H9 (cell line): Measurements from ENCODE around the gene IGF1R. TPM values are rescaled to one million over a fixed set of nuclear protein-coding genes. Genes with fewer than 3 reads are reported as not detected.

Source experiments
- DNase-seq: peaks from one replicate; pipeline ENCODE4 v3.0.0-alpha.2; 2017
- H2AFZ ChIP-seq: one replicate; pipeline ENCODE4 v1.6.1; 2013; ENCODE audit warnings: mild to moderate bottlenecking, low read length, control low read depth, moderate library complexity
- H2AK5ac ChIP-seq: 2 replicates; pipeline ENCODE4 v1.6.1; 2013; ENCODE audit warnings: low read length, control low read depth, mixed read lengths; ENCODE audit not compliant: insufficient read length
- H2BK120ac ChIP-seq: one replicate; pipeline ENCODE4 v1.6.1; 2013; ENCODE audit warnings: low read depth, mild to moderate bottlenecking, low read length, control low read depth, inconsistent platforms; ENCODE audit not compliant: poor library complexity, severe bottlenecking
- H2BK12ac ChIP-seq: 2 replicates; pipeline ENCODE4 v1.6.1; 2013; ENCODE audit warnings: low read length, control low read depth, mixed read lengths, low read depth; ENCODE audit not compliant: insufficient read length
- H2BK15ac ChIP-seq: 2 replicates; pipeline ENCODE4 v1.6.1; 2013; ENCODE audit warnings: low read depth, low read length, control low read depth
- H2BK20ac ChIP-seq: one replicate; pipeline ENCODE4 v1.6.1; 2013; ENCODE audit warnings: low read depth, mild to moderate bottlenecking, low read length, control low read depth, inconsistent platforms; ENCODE audit not compliant: poor library complexity, severe bottlenecking
- H2BK5ac ChIP-seq: 2 replicates; pipeline ENCODE4 v1.6.1; 2013; ENCODE audit warnings: low read length, control low read depth, mixed read lengths; ENCODE audit not compliant: insufficient read length
- H3K14ac ChIP-seq: 2 replicates; pipeline ENCODE4 v1.6.1; 2013; ENCODE audit warnings: low read length, control low read depth; ENCODE audit not compliant: insufficient read depth
- H3K18ac ChIP-seq: 2 replicates; pipeline ENCODE4 v1.6.1; 2013; ENCODE audit warnings: low read depth, mild to moderate bottlenecking, mixed read lengths, low read length, control low read depth; ENCODE audit not compliant: insufficient read length
- H3K23ac ChIP-seq: 2 replicates; pipeline ENCODE4 v1.6.1; 2013; ENCODE audit warnings: low read length, control low read depth, mixed read lengths, low read depth; ENCODE audit not compliant: insufficient read length
- H3K23me2 ChIP-seq: 2 replicates; pipeline ENCODE4 v1.6.1; 2013; ENCODE audit warnings: low read depth, mild to moderate bottlenecking, mixed read lengths, low read length, control low read depth; ENCODE audit not compliant: insufficient read length, poor library complexity, severe bottlenecking
- H3K27ac ChIP-seq: 2 replicates; pipeline ENCODE4 v1.5.1; 2013; ENCODE audit warnings: low read length, control low read depth, mixed read lengths, low read depth; ENCODE audit not compliant: insufficient read length
- H3K27me3 ChIP-seq: 2 replicates; pipeline ENCODE4 v1.6.1; 2013; ENCODE audit warnings: low read length, control low read depth, inconsistent platforms; ENCODE audit not compliant: insufficient read depth
- H3K4ac ChIP-seq: 2 replicates; pipeline ENCODE4 v1.6.1; 2013; ENCODE audit warnings: low read depth, mild to moderate bottlenecking, control low read depth, inconsistent platforms, low read length, moderate library complexity
- H3K4me1 ChIP-seq: 2 replicates; pipeline ENCODE4 v1.6.1; 2013; ENCODE audit warnings: low read length, control low read depth, inconsistent platforms; ENCODE audit not compliant: insufficient read depth
- H3K4me2 ChIP-seq: 2 replicates; pipeline ENCODE4 v1.6.1; 2013; ENCODE audit warnings: low read length, control low read depth, mixed read lengths; ENCODE audit not compliant: insufficient read length, insufficient read depth
- H3K56ac ChIP-seq: 2 replicates; pipeline ENCODE4 v1.6.1; 2013; ENCODE audit warnings: low read depth, mild to moderate bottlenecking, mixed read lengths, low read length, control low read depth; ENCODE audit not compliant: insufficient read length
- H3K79me1 ChIP-seq: 2 replicates; pipeline ENCODE4 v1.6.1; 2013; ENCODE audit warnings: low read depth, mild to moderate bottlenecking, moderate library complexity, low read length, control low read depth, inconsistent platforms; ENCODE audit not compliant: insufficient read depth, poor library complexity, severe bottlenecking
- H3K79me2 ChIP-seq: 2 replicates; pipeline ENCODE4 v1.6.1; 2013; ENCODE audit warnings: low read length, control low read depth, inconsistent platforms; ENCODE audit not compliant: insufficient read depth
- H3K9ac ChIP-seq: 2 replicates; pipeline ENCODE4 v1.6.1; 2013; ENCODE audit warnings: low read length, control low read depth, mixed read lengths; ENCODE audit not compliant: insufficient read length; ENCODE audit errors: extremely low read depth
- H3K9me3 ChIP-seq: one replicate; pipeline ENCODE4 v1.6.1; 2013; ENCODE audit warnings: low read depth, low read length, inconsistent platforms; ENCODE audit not compliant: control insufficient read depth
- H3T11ph ChIP-seq: one replicate; pipeline ENCODE4 v1.6.1; 2013; ENCODE audit warnings: mild to moderate bottlenecking, low read length, control low read depth, inconsistent platforms
- H4K20me1 ChIP-seq: one replicate; pipeline ENCODE4 v1.6.1; 2013; ENCODE audit not compliant: control insufficient read depth, insufficient read length, insufficient read depth
- H4K5ac ChIP-seq: 2 replicates; pipeline ENCODE4 v1.6.1; 2013; ENCODE audit warnings: low read depth, mild to moderate bottlenecking, mixed read lengths, low read length, control low read depth; ENCODE audit not compliant: insufficient read length
- H4K8ac ChIP-seq: replicated peaks from 2 replicates; pipeline ENCODE4 v1.6.1; 2013; ENCODE audit warnings: low read length, control low read depth, mixed read lengths, low read depth; ENCODE audit not compliant: insufficient read length
- H4K91ac ChIP-seq: 2 replicates; pipeline ENCODE4 v1.6.1; 2013; ENCODE audit warnings: low read depth, mild to moderate bottlenecking, moderate library complexity, mixed read lengths, low read length, control low read depth; ENCODE audit not compliant: insufficient read length
- H3K27ac Mint-ChIP-seq, 3 experiments: 2 replicates in 2 of 3; 3 replicates in 1 of 3; pipeline ENCODE4 v1.8.0; 2020 to 2021; ENCODE audit warnings: mixed read lengths in 3 of 3, mild to moderate bottlenecking in 1 of 3, moderate library complexity in 1 of 3
- H3K27me3 Mint-ChIP-seq: 2 replicates; pipeline ENCODE4 v1.8.0; 2021; ENCODE audit warnings: low read depth, mild to moderate bottlenecking, moderate library complexity, mixed read lengths
- H3K36me3 Mint-ChIP-seq, 3 experiments: 2 replicates in 2 of 3; 3 replicates in 1 of 3; pipeline ENCODE4 v1.8.0; 2020 to 2021; ENCODE audit warnings: low read depth in 3 of 3, mixed read lengths in 3 of 3; ENCODE audit not compliant: insufficient read depth in 1 of 3
- H3K4me1 Mint-ChIP-seq, 2 experiments: 2 replicates each; pipeline ENCODE4 v1.8.0; 2020; ENCODE audit warnings: mixed read lengths in 2 of 2
- H3K4me3 Mint-ChIP-seq, 2 experiments: 2 replicates in 1 of 2; 3 replicates in 1 of 2; pipeline ENCODE4 v1.8.0; 2020 to 2021; ENCODE audit warnings: mild to moderate bottlenecking in 2 of 2, mixed read lengths in 2 of 2, moderate library complexity in 1 of 2
- H3K9me3 Mint-ChIP-seq, 2 experiments: 2 replicates in 1 of 2; 3 replicates in 1 of 2; pipeline ENCODE4 v1.8.0; 2020; ENCODE audit warnings: mild to moderate bottlenecking in 2 of 2, mixed read lengths in 2 of 2, moderate library complexity in 1 of 2
- CTCF ChIP-seq: fragments of 200-600 bp; sonication (generic); conservative IDR thresholded peaks from 3 replicates; pipeline ENCODE4 v1.8.0; 2021; ENCODE audit warnings: antibody characterized with exemption, mild to moderate bottlenecking
- WGBS: extraction: QIAGEN DNeasy Blood & Tissue Kit; methylation state at CpG from one replicate; pipeline ENCODE4 v1.1.7; 2013; ENCODE audit warnings: missing lambda C conversion rate, low lambda C conversion rate, mixed read lengths; ENCODE audit not compliant: insufficient read length; ENCODE audit errors: extremely low coverage; 5-methylcytosine and 5-hydroxymethylcytosine counted together
- total RNA-seq: library from RNA; stranded (reverse); gene quantifications from 2 replicates; pipeline ENCODE4 v1.2.1, GENCODE V29; 2021

IGF1R gene
- total RNA-seq, 1 experiment from 2014 or later: 70.0 TPM

- Histone ChIP-seq H4K20me1 (no peaks in the 10 kb centered on the region), H3K27ac (no peak overlapping the region), H3K9me3 (no peaks in the 10 kb centered on the region), H3K4me1 (no peaks in the 10 kb centered on the region), H3K27me3 (no peaks in the 10 kb centered on the region), H2AFZ (no peak overlapping the region), H4K5ac (no peak overlapping the region), H3K56ac (no peak overlapping the region), H3K79me2 (no peaks in the 10 kb centered on the region), H3K4ac (no peak overlapping the region), H3K4me2 (no peak overlapping the region), H2BK5ac (no peak overlapping the region), H2BK15ac (no peak overlapping the region), H3K23ac (no peak overlapping the region), H3K18ac (no peak overlapping the region), H3K23me2 (no peaks in the 10 kb centered on the region), H2AK5ac (no peak overlapping the region), H4K91ac (no peak overlapping the region), H3K9ac (no peak overlapping the region), H3T11ph (no peak overlapping the region), H2BK120ac (no peak overlapping the region), H2BK20ac (no peak overlapping the region), H4K8ac (no peak overlapping the region), H3K79me1 (no peaks in the 10 kb centered on the region), H3K14ac (no peak overlapping the region), H2BK12ac (no peak overlapping the region)
- Mint-ChIP-seq H3K9me3 (peaks cover 2 to 5% of the 10 kb centered on the region in 2 experiments; a peak in 1 of 5 replicates), H3K36me3 (peaks cover 1 to 4% (median 2%) of the 10 kb centered on the region in 3 experiments; a peak in 4 of 7 replicates), H3K27ac (no peak overlapping the region), H3K4me3 (no peak overlapping the region), H3K4me1 (no peaks in the 10 kb centered on the region; a peak in 1 of 4 replicates), H3K27me3 (peaks cover 3% of the 10 kb centered on the region)
- no peak for TF ChIP-seq CTCF
- WGBS: no CpG with 5 or more reads among the region's 8 CpGs
- no peak for DNase-seq
Measured at GRCh38 chr15:99009741-99010330, 361.5 kb downstream of the IGF1R start.
